GM19397 (cell line): ENCODE measurements around the gene LPIN1.

ENCODE experiments used
- ATAC-seq: cut with Tn5 transposase; IDR thresholded peaks from one replicate; pipeline ENCODE4 v1.9.1; 2021; ENCODE audit warnings: mild to moderate bottlenecking, moderate library complexity; ENCODE audit not compliant: unreplicated experiment

The LPIN1 gene, protein sequence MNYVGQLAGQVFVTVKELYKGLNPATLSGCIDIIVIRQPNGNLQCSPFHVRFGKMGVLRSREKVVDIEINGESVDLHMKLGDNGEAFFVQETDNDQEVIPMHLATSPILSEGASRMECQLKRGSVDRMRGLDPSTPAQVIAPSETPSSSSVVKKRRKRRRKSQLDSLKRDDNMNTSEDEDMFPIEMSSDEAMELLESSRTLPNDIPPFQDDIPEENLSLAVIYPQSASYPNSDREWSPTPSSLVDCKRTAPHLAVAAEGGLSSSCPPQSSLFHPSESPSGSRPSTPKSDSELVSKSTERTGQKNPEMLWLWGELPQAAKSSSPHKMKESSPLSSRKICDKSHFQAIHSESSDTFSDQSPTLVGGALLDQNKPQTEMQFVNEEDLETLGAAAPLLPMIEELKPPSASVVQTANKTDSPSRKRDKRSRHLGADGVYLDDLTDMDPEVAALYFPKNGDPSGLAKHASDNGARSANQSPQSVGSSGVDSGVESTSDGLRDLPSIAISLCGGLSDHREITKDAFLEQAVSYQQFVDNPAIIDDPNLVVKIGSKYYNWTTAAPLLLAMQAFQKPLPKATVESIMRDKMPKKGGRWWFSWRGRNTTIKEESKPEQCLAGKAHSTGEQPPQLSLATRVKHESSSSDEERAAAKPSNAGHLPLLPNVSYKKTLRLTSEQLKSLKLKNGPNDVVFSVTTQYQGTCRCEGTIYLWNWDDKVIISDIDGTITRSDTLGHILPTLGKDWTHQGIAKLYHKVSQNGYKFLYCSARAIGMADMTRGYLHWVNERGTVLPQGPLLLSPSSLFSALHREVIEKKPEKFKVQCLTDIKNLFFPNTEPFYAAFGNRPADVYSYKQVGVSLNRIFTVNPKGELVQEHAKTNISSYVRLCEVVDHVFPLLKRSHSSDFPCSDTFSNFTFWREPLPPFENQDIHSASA

GRCh38 chr2:11746376-11746806, at the start of gene LPIN1:
TSS of gene LPIN1 (plus strand) at chr2:11746632. CDS start at chr2:11765542, 18,910 bp downstream.
- ATAC-seq = peak; percentile 63

GRCh38 chr2:11696736-11697102, 49.7 kb upstream of the LPIN1 start:
- ATAC-seq = no peak

DNA sequence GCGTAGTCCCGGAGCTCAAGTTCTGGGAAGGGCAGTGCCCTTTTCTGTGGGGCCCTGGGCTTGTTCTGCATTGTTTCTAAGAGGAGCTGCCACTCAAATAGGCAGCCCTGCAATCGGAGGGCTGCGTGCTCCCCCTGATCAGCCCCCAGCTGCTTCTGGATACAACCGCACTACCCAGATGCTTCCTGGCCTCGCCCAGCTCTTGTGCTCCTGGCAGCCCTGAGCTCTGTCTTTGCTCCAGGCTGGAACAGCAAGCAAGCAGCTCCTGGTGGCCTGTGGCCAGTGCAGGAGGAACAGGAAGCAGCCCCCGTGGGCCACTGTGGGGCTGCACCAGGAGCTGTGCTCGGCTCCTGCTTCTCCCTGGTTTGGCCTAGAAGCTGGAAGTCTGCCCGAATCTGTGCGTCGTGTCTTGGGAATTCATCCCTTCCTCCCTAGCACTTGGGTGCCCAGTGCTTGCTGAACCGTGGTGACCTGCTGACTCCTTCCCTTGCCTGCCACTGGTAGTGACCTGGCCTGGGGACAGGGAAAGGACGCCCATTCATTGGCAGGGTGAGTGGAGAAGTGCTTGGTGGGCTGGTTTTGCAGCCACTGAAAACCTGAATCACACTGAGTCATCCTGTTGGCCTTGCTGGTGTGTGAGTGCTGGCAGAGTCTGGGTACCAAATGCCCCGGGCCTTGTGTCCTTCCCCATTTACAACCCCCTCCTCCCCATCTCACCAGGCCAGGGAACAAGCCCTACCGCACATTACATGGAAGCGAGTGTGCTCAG, 49.1 kb upstream of the LPIN1 start:
- no peak for ATAC-seq

- no peak for ATAC-seq
These were observed 48.2 kb upstream of the LPIN1 start for GRCh38 chr2:11698009-11698922.

GRCh38 chr2:11699686-11700670, 46.5 kb upstream of the LPIN1 start:
- no peak for ATAC-seq

DNA sequence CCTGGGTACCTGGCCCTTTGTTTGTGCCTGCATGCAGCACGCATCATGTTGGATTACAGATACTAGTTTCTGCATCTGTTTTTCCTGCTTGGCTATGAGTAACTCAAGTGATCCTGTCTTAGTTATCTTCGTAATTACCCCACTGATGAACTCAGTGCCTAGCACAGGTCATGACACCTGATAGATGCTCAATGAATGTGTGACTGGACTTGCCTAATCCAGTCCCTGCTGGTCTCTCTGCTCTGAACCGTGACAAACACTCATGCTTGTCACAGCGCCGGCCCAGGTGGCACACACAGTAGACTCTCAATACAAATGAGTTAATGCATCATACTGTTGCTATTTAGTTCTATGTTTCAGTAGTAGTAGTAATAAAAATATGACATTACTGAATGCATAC, 45.2 kb upstream of the LPIN1 start:
- ATAC-seq = no peak

- no peak for ATAC-seq
These were observed 44.6 kb upstream of the LPIN1 start for GRCh38 chr2:11701751-11702301.

DNA sequence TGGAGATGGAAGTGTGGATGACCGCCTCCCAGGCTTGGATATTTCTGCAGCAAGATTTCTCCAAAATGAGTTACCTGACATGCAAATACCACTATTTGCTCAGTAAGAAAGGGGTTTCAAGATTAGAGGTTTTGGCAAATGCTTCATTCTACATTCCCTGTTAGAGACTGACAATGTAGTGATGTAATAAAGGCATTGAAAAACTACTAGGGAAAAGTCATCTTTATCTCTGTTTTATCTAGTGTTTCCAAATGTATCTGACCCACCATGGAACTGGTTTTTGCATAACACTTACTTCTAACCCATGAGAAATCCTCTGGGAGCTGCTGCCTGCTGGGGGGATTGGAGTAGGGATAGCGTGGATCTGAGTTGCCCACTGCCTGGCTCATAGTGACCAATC, 43.5 kb upstream of the LPIN1 start:
- no peak for ATAC-seq

- ATAC-seq = no peak
These were observed 42.7 kb upstream of the LPIN1 start for GRCh38 chr2:11703700-11704099.

GRCh38 chr2:11705063-11705462, 41.4 kb upstream of the LPIN1 start:
- no peak for ATAC-seq

DNA sequence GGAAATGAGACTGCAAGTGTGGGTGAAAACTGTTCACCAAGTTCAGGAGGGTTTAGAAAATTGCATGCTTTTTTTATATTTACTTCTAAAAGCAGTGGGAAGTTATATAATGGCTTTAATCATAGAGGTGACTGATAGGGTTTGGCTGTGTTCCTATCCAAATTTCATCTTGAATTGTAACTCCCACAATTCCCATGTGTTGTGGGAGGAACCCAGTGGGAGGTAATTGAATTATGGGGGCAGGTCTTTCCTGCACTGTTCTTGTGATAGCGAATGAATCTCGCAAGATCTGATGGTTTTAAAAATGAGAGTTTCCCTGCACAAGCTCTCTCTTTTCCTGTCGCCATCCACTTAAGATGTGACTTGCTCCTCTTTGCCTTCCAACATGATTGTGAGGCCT, 40.7 kb upstream of the LPIN1 start:
- ATAC-seq = no peak

GRCh38 chr2:11708106-11708505, 38.3 kb upstream of the LPIN1 start:
- no peak for ATAC-seq

- ATAC-seq = no peak
These were observed 37.1 kb upstream of the LPIN1 start for GRCh38 chr2:11709293-11709692.

GRCh38 chr2:11710210-11710609, 36.2 kb upstream of the LPIN1 start:
- no peak for ATAC-seq

GRCh38 chr2:11710632-11711353, 35.6 kb upstream of the LPIN1 start:
- ATAC-seq = no peak

- ATAC-seq = no peak
These were observed 35.1 kb upstream of the LPIN1 start for GRCh38 chr2:11711354-11711716.

DNA sequence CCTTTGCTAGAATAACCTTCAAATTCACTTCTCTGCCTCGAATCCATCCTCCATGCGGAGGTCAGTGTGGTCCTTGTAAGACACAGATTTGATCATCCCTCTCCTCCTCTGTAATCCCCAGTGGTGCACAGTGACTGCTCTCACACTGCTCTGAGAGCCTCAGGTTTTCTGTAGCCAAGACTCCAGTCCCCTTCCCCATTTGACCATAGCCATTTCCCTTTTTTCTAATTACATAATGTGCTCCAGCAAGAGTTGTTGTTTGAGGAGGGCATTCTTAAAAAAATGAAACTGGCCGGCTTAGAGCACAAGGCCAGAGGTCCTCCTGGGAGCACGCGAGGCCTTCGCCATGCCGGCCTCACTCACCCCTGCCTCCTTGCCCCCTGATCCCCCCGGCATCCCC, 34.7 kb upstream of the LPIN1 start:
- ATAC-seq = no peak

DNA sequence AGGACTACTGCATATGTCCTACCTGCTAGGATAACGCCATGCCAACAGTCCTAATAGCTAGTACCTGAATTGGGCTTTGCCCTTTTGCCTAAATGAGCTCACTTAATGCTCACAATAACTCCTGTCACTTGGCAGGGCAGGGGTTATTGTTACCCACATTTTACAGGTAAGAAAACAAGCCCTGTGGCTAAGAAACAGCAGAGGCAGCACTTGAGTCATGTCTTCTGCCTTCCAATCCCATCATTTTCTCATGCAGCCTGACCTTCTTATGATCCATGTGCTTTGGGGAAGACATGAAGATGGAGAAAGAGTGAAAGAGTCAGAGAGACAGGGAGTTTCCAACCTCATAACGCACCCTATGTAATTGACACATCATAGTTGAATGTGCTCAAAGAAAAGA, 33.6 kb upstream of the LPIN1 start:
- no peak for ATAC-seq
